Lung (tissue), 14 donors: ENCODE data around the gene SPDYE17. TPM values are rescaled to one million over a fixed set of nuclear protein-coding genes. Genes with fewer than 3 reads are reported as not detected.
"Not testable (repeated sequence)": the region's sequence is repeated elsewhere in the genome, so short reads cannot be mapped to it uniquely, and the experiment has no call there.

Source experiments
- ATAC-seq: fragments of 200-7000 bp; cut with Tn5 transposase; one replicate; pipeline ENCODE4 v1.9.1; 2020; ENCODE audit warnings: moderate number of reproducible peaks; ENCODE audit not compliant: insufficient read depth, low FRiP score
- DNase-seq, 3 donors: peaks; one replicate each; pipeline ENCODE4 v3.0.0-alpha.2; 2013 to 2017
- H3K27ac ChIP-seq, 2 donors: one replicate each; pipeline ENCODE4 v1.5.1; 2013; ENCODE audit warnings: mild to moderate bottlenecking in 2 of 2, moderate library complexity in 2 of 2, control low read depth in 1 of 2, inconsistent platforms in 1 of 2, low read depth in 1 of 2, low read length in 1 of 2
- H3K27me3 ChIP-seq, 3 donors: one replicate each; pipeline ENCODE4 v1.5.1; 2013; ENCODE audit warnings: low read length in 2 of 3; ENCODE audit not compliant: control insufficient read depth in 3 of 3, insufficient read depth in 3 of 3
- H3K36me3 ChIP-seq, 4 donors: one replicate each; pipeline ENCODE4 v1.5.1; 2013; ENCODE audit warnings: low read length in 4 of 4, mild to moderate bottlenecking in 1 of 4, moderate library complexity in 1 of 4; ENCODE audit not compliant: control insufficient read depth in 4 of 4, insufficient read depth in 4 of 4
- H3K4me1 ChIP-seq, 5 donors: one replicate each; pipeline ENCODE4 v1.5.1; 2013; ENCODE audit warnings: low read length in 5 of 5, mild to moderate bottlenecking in 2 of 5, moderate library complexity in 1 of 5; ENCODE audit not compliant: control insufficient read depth in 5 of 5, insufficient read depth in 5 of 5
- H3K4me3 ChIP-seq: one replicate; pipeline ENCODE4 v1.5.1; 2013; ENCODE audit warnings: mild to moderate bottlenecking, control low read depth, moderate library complexity
- H3K9ac ChIP-seq, 2 donors: one replicate each; pipeline ENCODE4 v1.5.1; 2013; ENCODE audit warnings: low read length in 2 of 2, control low read depth in 1 of 2; ENCODE audit not compliant: insufficient read depth in 1 of 2
- H3K9me3 ChIP-seq, 4 donors: one replicate each; pipeline ENCODE4 v1.5.1; 2013; ENCODE audit warnings: low read length in 3 of 4, mild to moderate bottlenecking in 1 of 4, moderate library complexity in 1 of 4; ENCODE audit not compliant: control insufficient read depth in 4 of 4, insufficient read depth in 3 of 4
- WGBS, 2 donors: extraction: QIAGEN DNeasy Blood & Tissue Kit; methylation state at CpG; one replicate each; pipeline ENCODE4 v1.1.7; 2013; 5-methylcytosine and 5-hydroxymethylcytosine counted together
- long read RNA-seq, 5 donors: transcript quantifications; one replicate each; lab custom pipeline, GENCODE V29; 2026
- polyA plus RNA-seq, 2 donors: library from polyadenylated mRNA; stranded (reverse); fragments of 200-250 nt; gene quantifications; one replicate each; pipeline ENCODE4 v1.2.1, GENCODE V29; 2013
- total RNA-seq, 2 donors: library from RNA; depleted of rRNA in 1 of 2; stranded (reverse); fragments of >200 nt in 1 of 2; gene quantifications; one replicate each; pipeline ENCODE4 v1.2.1, GENCODE V29; 2014 to 2021
- donor health status: Bipolar disorder and iron deficiency.
- donor health status: healthy.
- donor health status: DM: yes; HTN: yes; CAD: no.

The SPDYE17 gene, protein sequence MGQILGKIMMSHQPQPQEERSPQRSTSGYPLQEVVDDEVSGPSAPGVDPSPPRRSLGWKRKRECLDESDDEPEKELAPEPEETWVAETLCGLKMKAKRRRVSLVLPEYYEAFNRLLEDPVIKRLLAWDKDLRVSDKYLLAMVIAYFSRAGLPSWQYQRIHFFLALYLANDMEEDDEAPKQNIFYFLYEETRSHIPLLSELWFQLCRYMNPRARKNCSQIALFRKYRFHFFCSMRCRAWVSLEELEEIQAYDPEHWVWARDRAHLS
- total RNA-seq (not detected), polyA plus RNA-seq (not detected)
- long read RNA-seq, donor 1 = 0 reads
- long read RNA-seq, donor 2 = 0 reads
- long read RNA-seq, donor 3 = 0 reads
- long read RNA-seq, donor 4 = 0 reads
- long read RNA-seq, donor 5 = 0 reads

DNA sequence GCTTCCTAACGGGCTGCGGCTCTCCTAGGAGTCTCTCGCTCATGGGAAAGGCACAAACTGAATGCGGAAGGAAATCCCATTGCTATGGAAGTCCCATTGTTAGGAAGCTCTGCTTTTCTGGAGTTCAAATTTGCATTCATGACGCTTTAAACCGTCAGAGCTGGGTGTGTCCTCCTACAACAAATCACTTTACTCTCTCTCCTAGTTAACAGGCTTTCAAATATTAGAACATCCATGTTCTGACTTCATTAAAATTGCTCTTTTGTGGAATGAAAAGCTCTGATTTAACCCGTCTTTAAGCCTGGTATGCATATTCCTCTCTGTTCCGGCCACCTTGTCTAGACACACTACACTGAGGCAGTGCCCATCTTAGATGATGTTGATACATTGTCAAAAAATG, at the start of gene SPDYE17:
Gene SPDYE17 (minus strand): TSS at position 101 of the 400 bp plus-strand sequence. CDS start 1,791 bp downstream, outside the sequence.
- H3K27ac ChIP-seq, H3K9me3 ChIP-seq, H3K9ac ChIP-seq, H3K4me1 ChIP-seq, H3K27me3 ChIP-seq, H3K36me3 ChIP-seq, DNase-seq, H3K4me3 ChIP-seq, ATAC-seq: not testable (repeated sequence)
- WGBS, 2 donors = 100% methylated on average over 2 to 6 of the region's 8 CpGs

DNA sequence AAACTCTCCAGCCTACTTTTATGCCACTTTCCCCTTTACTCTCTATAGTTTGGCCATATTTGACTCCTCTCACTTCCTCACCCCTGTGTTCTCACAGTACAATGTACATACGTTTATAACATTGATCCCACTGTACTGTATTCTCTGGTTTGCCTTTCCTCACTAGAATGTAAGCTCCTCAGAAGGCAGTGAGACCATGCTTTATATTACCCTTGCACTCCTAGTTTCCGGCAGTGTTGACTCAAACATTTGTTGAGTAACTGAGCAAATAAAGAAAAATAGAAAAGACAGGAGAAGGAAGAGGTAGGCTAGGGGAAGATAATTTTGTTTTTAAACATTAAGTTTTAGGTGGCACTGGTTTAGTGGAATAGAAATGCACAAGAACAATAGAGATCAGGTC, 48.1 kb upstream of the SPDYE17 start:
- H3K9ac ChIP-seq, H3K4me1 ChIP-seq, H3K27me3 ChIP-seq, H3K4me3 ChIP-seq, H3K36me3 ChIP-seq, H3K9me3 ChIP-seq, ATAC-seq, DNase-seq, H3K27ac ChIP-seq: not testable (repeated sequence)
- 76 to 77% methylated on average over 2 of the region's 2 CpGs for WGBS, 2 donors

DNA sequence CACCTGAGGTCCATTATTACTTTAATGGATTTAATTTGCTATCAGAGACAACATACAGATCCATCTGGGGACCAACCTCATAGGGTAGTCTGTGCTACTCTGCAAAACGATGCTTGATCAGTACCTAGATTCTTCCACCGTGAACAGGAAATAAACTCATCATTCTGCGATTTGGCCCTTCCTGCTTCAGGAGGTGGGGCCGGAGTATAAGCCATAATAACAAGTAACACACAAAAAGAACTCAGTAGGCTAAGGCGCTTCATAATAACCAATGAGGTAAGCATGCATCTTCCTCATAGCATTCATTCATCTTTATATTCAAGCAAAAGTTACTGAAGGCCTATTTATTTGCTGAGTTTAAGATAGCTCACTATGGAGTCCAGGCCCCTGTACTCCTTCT, 47.5 kb upstream of the SPDYE17 start:
- ATAC-seq, H3K4me3 ChIP-seq: not testable (repeated sequence)
- 56 to 65% methylated on average over 4 to 5 of the region's 5 CpGs for WGBS, 2 donors

DNA sequence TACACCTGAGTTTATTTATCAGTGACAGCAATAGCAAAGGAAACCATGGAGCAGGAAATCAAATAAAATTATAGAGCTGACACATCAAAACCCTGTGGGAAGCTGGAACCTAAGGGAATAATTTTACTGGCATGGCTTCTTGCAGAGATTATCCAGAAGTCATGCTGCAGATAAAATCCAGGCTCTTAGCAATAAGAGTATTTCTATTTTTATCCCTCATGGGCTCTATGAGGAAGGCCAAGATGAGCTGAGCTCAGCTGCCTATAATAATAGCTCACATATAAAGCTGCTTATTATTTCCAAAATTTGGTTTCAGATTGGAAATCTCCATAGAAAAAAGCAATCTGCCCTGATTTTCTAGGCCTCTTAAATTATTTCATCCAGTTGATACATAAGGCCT, 47.0 kb upstream of the SPDYE17 start:
- DNase-seq, H3K36me3 ChIP-seq, H3K27me3 ChIP-seq, H3K27ac ChIP-seq, H3K4me1 ChIP-seq, H3K4me3 ChIP-seq, H3K9ac ChIP-seq, H3K9me3 ChIP-seq, ATAC-seq: not testable (repeated sequence)

More for the DNA sequence above, 47.5 kb upstream of the SPDYE17 start:
- H3K27ac ChIP-seq, H3K4me1 ChIP-seq, H3K9me3 ChIP-seq, H3K36me3 ChIP-seq, H3K27me3 ChIP-seq, DNase-seq, H3K9ac ChIP-seq: not testable (repeated sequence)

DNA sequence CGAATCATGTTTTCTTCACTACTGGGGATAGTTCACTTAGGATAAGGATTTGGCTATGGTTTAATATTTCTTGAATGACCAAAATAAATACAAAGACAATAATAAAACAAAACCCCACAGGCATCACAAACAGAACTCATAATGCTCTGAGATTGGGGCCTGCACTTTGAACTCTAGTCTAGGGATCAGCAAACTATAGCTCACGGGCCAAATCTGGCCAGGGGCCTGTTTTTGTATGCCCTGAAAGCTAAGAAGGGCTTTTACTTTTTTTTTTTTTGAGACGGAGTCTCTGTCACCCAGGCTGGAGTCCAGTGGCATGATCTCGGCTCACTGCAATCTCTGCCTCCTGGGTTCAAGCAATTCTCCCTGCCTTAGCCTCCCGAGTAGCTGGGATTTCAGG, 44.9 kb upstream of the SPDYE17 start:
- not testable (repeated sequence) for H3K4me1 ChIP-seq
- 94 to 95% methylated on average over 5 of the region's 5 CpGs for WGBS, 2 donors

DNA sequence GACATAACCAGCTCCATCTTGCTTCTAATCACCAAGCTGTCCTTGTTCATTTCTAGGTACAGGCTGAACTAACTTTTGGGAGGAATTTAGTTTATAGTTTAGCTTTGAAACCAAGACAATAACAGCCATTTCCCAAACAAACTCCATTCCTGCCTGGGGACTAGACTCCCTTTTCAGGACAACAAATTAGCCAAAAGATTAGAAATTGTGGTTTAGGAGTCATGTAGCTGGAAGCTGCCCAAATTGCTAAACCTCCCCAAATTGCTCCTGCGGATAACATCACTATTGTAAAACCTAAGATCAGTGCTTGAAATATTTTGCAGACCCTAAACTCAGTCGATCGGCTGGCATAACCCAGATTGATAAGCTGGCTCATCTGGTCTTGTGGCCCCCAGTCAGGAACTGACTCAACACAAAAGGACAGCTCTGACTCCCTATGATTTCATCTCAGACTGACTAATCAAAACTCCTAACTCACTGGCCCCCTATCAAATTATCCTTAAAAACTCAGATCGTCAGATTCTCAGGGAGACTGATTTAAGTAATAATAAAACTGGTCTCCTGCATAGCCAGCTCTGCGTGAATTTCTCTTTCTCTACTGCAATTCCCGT, 42.7 kb upstream of the SPDYE17 start:
- H3K9me3 ChIP-seq, H3K9ac ChIP-seq, H3K27me3 ChIP-seq, H3K4me1 ChIP-seq, H3K4me3 ChIP-seq, ATAC-seq, H3K27ac ChIP-seq, H3K36me3 ChIP-seq, DNase-seq: not testable (repeated sequence)
- WGBS, 2 donors = 98 to 100% methylated on average over 3 to 4 of the region's 6 CpGs

More for the DNA sequence above, 44.9 kb upstream of the SPDYE17 start:
- H3K36me3 ChIP-seq, H3K9me3 ChIP-seq, H3K27me3 ChIP-seq, ATAC-seq, H3K27ac ChIP-seq, H3K4me3 ChIP-seq, DNase-seq, H3K9ac ChIP-seq: not testable (repeated sequence)

DNA sequence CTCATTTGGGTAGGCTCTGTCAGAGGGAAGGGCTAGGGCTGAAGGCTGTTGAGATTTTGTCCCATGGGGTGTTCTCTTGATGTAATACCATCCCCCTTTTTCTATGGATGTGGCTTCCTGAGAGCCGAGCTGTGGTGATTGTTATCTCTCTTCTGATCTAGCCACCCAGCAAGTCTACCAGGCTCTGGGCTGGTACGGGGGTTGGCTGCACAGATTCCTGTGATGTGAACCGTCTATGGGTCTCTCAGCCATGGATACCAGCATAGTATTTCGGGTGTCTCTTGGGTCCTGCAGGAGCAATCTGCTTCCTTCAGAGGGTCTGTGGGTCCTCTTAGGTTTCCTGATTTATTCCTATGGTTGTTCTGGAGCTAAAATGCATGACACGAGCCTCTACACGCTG, 38.9 kb upstream of the SPDYE17 start:
- 95 to 96% methylated on average over 5 to 6 of the region's 6 CpGs for WGBS, 2 donors

DNA sequence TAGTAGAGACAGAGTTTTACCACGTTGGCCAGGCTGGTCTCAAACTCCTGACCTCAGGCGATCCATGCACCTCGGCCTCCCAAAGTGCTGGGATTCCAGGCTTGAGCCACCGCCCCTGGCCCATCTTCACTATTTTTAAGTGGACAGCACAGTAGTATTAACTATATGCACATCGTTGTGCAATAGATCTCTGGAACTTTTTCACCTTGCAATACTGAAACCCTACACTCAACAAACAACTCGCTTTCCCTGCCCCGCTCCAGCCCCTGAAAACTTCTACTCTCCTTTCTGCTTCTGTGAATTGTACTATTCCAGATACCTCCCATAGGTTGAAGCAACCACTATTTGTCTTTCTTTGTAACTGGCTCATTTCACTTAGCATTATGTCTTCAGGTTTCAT, 33.7 kb upstream of the SPDYE17 start:
- H3K4me3 ChIP-seq, H3K27me3 ChIP-seq, H3K4me1 ChIP-seq, DNase-seq, ATAC-seq, H3K9ac ChIP-seq, H3K9me3 ChIP-seq, H3K36me3 ChIP-seq, H3K27ac ChIP-seq: not testable (repeated sequence)
- 82 to 96% methylated on average over 7 of the region's 7 CpGs for whole genome bisulfite sequencing, 2 donors

More for the DNA sequence above, 38.9 kb upstream of the SPDYE17 start:
- H3K27ac ChIP-seq, ATAC-seq, DNase-seq, H3K4me1 ChIP-seq, H3K9me3 ChIP-seq, H3K36me3 ChIP-seq, H3K9ac ChIP-seq, H3K4me3 ChIP-seq, H3K27me3 ChIP-seq: not testable (repeated sequence)
